Epithelial cell of prostate (primary cell): Measurements from ENCODE around the gene SERBP1.
"Not testable (repeated sequence)": the region's sequence is repeated elsewhere in the genome, so short reads cannot be mapped to it uniquely, and the experiment has no call there.

Source experiments
- DNase-seq: peaks from one replicate; pipeline ENCODE4 v3.0.0-alpha.2; 2011; ENCODE audit warnings: low read depth, low spot score
- H3K27ac ChIP-seq: fragments of 450-650 bp; 2 replicates; pipeline ENCODE4 v1.5.1; 2017; ENCODE audit warnings: mild to moderate bottlenecking

The SERBP1 gene

GRCh38 chr1:67441739-67442281 lies 11.6 kb upstream of the SERBP1 start:
- DNase-seq, result no peak
- H3K27ac ChIP-seq, result no peak overlapping the region

DNA sequence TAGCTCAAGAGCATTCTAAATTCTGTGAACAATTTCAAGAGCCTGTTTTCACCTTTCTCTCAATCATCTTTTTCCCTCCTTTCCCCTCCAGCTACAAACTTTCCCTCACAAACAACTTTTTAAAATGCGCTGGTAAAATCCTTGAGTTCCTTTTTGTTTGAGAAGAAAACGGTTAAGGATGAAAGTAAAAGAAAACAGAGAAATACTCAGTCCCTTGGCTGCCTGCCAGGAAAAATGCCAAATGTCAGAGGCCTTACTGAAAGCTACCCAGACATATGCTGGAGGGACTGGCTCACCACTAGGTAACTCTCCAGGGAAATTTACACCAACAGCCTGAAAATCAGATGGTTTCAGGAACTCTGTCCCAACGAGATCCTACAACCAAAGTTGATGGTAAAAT lies 11.0 kb upstream of the SERBP1 start:
- DNase-seq, result no peak
- no peak overlapping the region for H3K27ac ChIP-seq

- H3K27ac ChIP-seq, result no peak overlapping the region
- no peak for DNase-seq
These were observed 10.1 kb upstream of the SERBP1 start for GRCh38 chr1:67440339-67440738.

DNA sequence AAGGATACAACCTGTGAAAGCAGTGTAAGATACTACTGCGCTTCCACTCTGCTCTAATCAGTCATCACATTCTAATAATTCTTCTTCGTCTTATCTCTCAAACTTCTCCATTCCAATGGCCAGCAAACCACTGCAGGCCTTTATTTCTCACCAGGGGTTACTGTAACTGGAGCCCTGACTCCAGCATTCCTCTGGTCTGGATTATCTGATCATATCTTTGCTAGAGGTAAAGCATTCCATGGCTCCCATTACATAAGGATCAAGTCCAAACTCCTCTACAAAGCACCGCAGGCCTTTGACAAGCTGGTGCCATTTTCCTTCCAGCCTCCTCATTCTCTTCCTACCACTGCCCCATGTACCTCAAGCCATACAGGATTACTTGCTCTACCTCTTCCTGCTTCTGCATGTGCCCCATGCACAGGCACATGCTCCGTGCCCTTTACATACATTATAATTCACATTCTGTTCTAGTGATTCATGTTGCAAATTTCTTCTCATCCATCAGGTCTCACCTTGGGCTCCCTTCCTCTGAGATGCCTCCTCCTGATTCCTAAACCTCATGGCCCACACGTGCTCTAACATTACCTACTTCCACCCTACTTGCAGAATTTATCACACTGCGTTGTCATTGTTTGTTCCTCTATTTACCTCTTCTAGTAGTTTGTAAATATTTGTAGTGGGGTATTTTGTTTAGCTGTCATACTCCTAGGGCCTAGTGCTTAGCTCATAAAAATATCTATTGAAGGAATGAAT lies 9.3 kb upstream of the SERBP1 start:
- no peak for DNase-seq
- no peak overlapping the region for H3K27ac ChIP-seq

- H3K27ac ChIP-seq, result no peak overlapping the region
- no peak for DNase-seq
These were observed 7.8 kb upstream of the SERBP1 start for GRCh38 chr1:67437961-67438360.

DNA sequence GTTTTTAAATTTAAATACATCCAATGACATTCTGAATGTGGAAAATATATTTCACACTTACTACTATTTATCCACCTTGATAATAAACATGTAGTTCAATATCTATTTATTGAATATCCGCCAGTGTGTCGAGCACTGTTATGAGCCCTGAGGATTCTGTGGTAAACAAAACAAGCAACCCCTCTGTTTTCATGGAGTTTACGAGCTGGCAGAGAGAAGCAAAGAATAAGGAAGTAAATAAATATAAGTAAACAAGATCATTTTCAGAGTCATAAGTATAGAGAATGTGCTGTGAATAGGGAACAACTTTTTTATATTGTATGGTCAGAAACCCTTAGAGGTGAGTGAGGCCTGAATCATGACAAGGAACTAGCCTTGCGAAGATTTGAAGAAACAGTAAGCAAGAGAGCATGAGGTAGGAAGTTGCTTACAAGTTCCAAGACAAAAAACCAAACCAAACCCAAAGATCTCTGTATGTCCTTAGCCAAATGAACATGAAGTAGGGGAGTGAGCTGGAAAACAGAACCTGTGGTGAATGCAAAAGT lies 6.4 kb upstream of the SERBP1 start:
- no peak for DNase-seq
- H3K27ac ChIP-seq, result no peak overlapping the region

DNA sequence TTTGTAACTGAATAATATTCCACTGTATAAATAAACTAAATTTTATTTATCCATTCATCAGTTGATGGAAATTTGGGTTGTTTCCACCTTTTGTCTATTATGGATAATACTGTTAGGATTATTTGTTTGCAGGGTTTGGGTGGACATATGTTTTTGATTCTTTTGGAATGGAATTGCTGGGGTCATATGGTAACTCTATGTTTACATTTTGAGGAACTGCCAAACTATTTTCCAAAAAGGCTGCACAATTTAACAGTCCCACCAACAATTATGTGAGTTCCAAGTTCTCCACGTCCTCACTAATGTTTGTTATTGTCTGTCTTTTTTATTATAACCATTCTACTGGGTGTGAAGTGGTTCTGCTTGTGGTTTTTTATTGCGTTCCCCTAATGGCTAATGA lies 4.3 kb upstream of the SERBP1 start:
- DNase-seq, result no peak
- no peak overlapping the region for H3K27ac ChIP-seq

- no peak overlapping the region for H3K27ac ChIP-seq
- no peak for DNase-seq
These were observed 3.6 kb upstream of the SERBP1 start for GRCh38 chr1:67433837-67434236.

DNA sequence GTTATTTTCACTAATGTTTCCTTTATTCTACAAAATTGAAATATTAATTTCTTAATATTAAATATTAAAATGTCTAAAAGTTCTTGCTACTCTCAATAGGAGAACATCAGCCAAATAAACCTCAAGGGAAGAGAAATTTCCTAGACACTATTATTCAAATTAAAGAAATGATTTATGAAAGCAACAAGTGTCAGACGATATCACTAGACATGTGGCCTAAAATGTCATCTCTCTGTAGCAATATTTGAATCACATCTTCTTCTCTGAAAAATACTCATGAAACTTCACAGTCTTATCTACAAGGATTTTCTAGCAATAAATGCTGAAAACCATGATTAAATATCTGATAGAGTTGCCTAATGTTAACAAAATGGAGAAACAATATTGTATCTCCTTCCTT lies 2.5 kb upstream of the SERBP1 start:
- no peak overlapping the region for H3K27ac ChIP-seq
- no peak for DNase-seq

DNA sequence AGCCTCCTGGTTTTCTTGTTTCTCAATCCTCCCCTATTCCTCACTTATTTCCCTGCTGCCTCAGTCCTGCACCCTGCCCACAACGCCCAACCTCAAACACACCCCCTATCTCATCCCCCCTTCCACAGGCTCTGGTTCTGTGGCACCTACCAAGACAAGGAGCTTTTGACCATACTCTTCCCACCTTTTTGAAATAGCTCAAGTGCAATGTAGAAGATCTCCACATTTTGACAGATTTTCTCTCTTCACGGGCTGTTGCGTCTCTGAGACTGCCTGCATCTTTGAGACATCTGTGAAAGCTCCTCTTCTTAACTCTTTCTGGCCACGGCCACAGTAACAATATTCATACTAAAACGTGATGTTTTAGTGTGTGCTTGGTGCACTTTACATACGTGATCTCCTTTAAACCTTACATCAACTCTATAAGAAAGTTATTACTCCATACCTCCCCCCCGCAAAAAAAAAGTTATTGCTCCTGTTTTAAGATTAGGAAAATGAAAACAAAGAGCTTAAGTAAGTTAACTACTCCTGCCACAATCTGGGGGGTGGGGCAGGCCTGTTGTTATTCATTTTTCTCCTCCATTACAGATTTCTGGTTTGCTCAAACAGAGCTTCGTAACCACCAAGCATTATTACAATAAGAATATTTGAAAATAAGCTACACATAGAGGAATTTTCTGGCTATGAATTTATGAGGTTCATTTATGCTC lies 1.8 kb upstream of the SERBP1 start:
- H3K27ac ChIP-seq, result no peak overlapping the region

DNA sequence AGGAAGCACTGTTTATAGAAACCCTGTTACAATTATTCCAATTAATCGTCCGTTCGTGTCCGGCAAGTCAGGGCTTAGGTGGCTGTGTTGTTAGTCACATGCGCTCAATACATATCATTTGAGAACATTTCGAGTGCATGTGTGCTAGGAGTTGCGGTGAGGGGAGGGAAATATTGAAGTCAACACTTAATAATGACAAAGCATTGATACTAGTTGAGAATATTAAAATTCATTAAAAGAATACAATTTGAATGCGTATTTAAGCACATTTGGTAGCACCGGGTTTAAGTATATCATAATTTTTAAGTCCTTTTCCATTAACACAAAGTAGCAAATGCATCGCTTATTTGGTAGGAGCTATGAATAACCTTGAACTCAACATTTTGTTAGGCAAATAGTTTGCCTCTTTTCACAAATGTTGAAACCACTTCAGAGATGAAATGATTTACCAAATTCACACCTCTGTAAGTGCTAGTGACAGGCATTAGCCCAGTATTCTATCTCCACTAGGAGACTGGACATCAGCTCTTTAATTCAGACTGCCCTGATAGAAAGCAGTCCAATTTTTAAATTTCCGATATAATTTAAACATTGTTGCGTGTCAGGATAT lies 1.1 kb upstream of the SERBP1 start:
- DNase-seq, result no peak
- peak overlapping the region; percentile 82 for H3K27ac ChIP-seq

More for the DNA sequence above, 1.8 kb upstream of the SERBP1 start:
- no peak for DNase-seq

- DNase-seq, result no peak
- peak overlapping the region; percentile 82 for H3K27ac ChIP-seq
These were observed 459 bp downstream of the SERBP1 start for GRCh38 chr1:67429528-67430357.

DNA sequence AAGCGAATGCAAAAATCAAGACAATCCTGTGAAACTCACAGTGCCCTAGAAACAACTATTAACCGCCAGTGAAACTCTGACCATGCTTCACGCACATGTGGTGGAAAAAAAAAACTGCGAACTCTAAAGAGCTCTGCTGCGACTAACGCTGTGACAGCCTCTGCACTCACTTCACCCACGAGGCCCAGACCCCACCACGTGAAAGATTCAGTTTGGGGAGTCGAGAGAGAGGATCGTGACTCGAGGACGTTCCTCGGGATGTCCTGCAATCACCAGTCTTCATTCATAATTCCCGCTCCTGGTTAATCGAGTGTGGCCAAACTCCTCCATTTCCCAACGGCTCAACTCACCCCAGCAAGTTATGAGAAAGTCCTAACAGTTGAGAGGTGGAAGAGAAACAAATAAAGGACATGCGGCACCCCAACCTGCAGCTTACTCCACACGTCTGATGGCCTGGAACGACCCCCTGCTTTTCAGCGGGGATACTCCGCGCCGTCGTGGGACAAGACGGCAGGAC lies 1.1 kb downstream of the SERBP1 start:
- no peak for DNase-seq
- peak overlapping the region; percentile 82 for H3K27ac ChIP-seq

- no peak overlapping the region for H3K27ac ChIP-seq
- no peak for DNase-seq
These were observed 2.3 kb downstream of the SERBP1 start for GRCh38 chr1:67427947-67428346.

- no peak for DNase-seq
- H3K27ac ChIP-seq, result no peak overlapping the region
These were observed 2.7 kb downstream of the SERBP1 start for GRCh38 chr1:67427465-67427864.

GRCh38 chr1:67420835-67421492 lies 9.2 kb downstream of the SERBP1 start:
- DNase-seq, result no peak
- no peak overlapping the region for H3K27ac ChIP-seq

DNA sequence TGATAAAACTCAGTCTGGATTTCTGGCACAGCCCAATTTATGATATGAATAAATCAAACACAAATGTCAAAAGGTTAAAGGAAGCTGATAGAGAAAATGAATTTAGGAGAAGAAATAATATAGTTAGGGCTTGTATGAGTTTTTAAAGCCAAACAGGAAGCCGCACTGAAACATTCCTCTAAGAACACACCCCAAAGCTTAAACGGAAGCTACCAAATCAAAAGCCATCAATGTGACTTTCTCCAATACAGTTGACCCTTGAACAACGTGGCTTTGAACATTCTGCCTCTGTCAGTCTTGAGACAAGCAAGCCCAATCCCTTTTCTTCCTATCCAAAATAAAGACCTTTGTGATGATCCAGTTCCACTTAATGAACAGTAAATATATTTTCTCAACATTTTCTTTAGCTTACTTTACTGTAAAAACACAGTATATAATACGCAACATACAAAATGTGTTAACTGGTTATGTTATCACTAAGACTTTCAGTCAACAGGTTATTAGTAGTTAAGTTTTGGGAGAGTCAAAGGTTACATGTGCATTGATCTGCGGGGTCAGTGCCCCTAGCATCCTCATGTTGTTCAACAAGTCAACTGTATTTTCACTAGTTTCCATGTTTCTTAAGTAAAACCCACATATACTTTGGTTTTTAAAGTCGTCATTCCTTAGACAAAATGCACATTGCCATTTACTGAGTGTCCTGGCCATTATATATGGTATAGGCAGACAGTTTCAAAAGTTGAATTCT lies 11.2 kb downstream of the SERBP1 start:
- no peak overlapping the region for H3K27ac ChIP-seq

GRCh38 chr1:67417733-67418132 lies 12.5 kb downstream of the SERBP1 start:
- DNase-seq, H3K27ac ChIP-seq: not testable (repeated sequence)

More for the DNA sequence above, 11.2 kb downstream of the SERBP1 start:
- DNase-seq, result no peak

DNA sequence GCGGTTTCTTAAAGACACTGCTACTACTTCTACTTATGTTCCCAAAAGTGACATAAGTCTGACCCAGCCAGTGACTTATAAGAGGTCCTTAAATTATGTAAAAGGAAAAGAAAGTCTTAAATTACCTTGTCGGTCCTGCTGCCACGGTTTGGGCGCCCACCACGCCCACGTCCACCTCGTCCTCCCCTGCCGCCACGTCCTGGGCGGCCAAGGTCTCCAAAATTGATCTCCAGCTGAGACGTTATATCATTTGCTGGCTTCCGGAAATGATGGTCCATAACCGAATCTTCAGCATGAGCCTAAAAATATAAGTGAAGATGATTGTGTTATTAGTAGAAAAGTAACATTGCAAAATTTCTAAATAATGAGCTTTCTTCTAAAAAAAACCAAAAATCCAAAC lies 15.2 kb downstream of the SERBP1 start:
- peak overlapping the region; percentile 0 for H3K27ac ChIP-seq
- DNase-seq, result no peak
